GM06990 (cell line): ENCODE data around the gene CDH4.

Source experiments
- DNase-seq: peaks from one replicate; pipeline ENCODE4 v3.0.0-alpha.2; 2011; ENCODE audit not compliant: insufficient read length; ENCODE audit errors: extremely low read depth
- H3K27me3 ChIP-seq: replicated peaks from 2 replicates; pipeline ENCODE4 v1.6.0; 2011; ENCODE audit warnings: low read length; ENCODE audit not compliant: control insufficient read depth, insufficient read depth
- H3K36me3 ChIP-seq: 2 replicates; pipeline ENCODE4 v1.5.1; 2011; ENCODE audit warnings: low read length; ENCODE audit not compliant: control insufficient read depth, insufficient read depth
- H3K4me3 ChIP-seq: replicated peaks from 2 replicates; pipeline ENCODE4 v1.5.1; 2011; ENCODE audit warnings: low read depth, mild to moderate bottlenecking, control low read depth, low read length
- TF ChIP-seq, protein P1 (sequence below): IDR thresholded peaks from 2 replicates; pipeline ENCODE4 v1.5.1; 2011; ENCODE audit warnings: low read length, control low read depth, mild to moderate bottlenecking, inconsistent platforms; ENCODE audit not compliant: insufficient read depth, poor library complexity, severe bottlenecking

CDH4 gene

DNA sequence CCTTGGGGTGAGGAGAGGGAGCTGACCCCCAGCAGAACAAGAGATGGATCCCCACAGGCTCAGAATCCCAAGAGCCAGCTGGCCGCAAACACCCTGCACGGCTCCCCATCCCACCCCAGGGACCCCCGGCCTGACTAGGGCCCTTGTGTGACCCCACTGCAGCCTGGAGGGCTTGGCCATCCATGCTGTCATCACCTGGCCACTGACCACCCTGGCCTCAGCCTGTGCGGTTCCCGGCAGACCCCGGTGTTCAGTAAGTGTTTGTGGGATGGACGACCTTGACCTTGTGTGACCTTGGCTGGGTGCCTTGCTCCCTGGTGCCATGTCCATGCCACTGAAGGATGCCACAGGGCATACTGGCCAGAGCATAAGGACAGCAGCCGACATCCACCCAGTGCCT, 485.3 kb downstream of the CDH4 start:
- no peak for DNase-seq
- TF ChIP-seq, protein P1, sequence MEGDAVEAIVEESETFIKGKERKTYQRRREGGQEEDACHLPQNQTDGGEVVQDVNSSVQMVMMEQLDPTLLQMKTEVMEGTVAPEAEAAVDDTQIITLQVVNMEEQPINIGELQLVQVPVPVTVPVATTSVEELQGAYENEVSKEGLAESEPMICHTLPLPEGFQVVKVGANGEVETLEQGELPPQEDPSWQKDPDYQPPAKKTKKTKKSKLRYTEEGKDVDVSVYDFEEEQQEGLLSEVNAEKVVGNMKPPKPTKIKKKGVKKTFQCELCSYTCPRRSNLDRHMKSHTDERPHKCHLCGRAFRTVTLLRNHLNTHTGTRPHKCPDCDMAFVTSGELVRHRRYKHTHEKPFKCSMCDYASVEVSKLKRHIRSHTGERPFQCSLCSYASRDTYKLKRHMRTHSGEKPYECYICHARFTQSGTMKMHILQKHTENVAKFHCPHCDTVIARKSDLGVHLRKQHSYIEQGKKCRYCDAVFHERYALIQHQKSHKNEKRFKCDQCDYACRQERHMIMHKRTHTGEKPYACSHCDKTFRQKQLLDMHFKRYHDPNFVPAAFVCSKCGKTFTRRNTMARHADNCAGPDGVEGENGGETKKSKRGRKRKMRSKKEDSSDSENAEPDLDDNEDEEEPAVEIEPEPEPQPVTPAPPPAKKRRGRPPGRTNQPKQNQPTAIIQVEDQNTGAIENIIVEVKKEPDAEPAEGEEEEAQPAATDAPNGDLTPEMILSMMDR = no peak
- Histone ChIP-seq H3K4me3 (no peak overlapping the region), H3K36me3 (no peaks in the 10 kb centered on the region), H3K27me3 (no peaks in the 10 kb centered on the region)

DNA sequence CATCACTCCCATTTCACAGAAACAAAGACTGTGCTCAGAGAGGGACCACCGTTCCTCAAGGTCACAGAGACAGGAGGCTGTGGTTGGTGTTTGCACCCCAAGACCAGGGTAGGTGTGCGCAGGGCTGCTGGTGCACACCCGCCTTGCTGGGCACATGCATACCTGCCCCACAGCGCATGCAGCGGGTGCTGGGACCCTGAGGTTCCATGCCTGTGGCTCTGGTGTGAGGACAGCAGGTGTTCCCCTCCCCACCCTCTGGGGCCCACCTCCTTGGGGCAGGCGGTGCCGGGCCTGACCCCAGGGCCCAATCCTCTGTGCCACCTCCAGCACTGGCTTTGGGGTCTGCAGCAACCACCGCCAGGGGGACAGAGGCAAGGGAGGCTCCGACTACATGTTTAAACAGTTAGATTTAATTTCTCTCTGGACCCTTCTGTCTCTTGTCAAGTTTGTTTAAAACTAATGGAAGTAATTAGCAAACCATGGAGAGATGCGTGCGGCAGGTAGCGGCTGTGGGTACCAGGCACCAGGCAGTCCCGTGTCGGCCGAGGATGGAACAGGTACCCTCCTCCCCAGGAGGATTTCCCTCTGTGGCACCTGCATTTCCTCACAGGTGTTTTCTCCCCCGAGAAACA, 485.9 kb downstream of the CDH4 start:
- Histone ChIP-seq H3K27me3 (no peaks in the 10 kb centered on the region), H3K36me3 (no peaks in the 10 kb centered on the region), H3K4me3 (no peak overlapping the region)
- TF ChIP-seq, protein P1 = no peak
- DNase-seq = no peak

DNA sequence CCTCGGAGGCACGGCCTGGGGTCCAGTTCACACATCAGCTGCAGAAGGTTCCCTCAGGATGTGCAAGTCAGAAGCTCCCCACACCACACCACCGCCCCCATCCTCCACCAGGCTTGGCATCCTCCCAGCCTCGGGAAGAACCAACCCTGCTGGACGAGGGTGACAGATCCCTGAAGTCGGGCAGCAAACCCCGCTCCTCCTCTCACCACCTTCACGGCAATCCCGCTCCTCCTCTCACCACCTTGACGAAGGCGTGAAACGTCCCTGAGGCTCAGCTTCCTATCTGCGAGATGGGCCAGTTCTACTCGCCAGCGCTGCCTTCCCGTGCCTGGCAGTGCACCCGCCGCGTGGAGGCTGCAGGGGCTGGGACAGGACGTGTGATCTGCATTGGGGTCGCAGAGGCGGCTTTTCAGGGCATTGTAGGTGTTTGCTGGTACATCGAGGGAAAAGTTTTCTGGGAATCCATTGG, 486.6 kb downstream of the CDH4 start:
- Histone ChIP-seq H3K4me3 (no peak overlapping the region), H3K36me3 (no peaks in the 10 kb centered on the region), H3K27me3 (no peaks in the 10 kb centered on the region)
- TF ChIP-seq, protein P1 = no peak
- DNase-seq = no peak

DNA sequence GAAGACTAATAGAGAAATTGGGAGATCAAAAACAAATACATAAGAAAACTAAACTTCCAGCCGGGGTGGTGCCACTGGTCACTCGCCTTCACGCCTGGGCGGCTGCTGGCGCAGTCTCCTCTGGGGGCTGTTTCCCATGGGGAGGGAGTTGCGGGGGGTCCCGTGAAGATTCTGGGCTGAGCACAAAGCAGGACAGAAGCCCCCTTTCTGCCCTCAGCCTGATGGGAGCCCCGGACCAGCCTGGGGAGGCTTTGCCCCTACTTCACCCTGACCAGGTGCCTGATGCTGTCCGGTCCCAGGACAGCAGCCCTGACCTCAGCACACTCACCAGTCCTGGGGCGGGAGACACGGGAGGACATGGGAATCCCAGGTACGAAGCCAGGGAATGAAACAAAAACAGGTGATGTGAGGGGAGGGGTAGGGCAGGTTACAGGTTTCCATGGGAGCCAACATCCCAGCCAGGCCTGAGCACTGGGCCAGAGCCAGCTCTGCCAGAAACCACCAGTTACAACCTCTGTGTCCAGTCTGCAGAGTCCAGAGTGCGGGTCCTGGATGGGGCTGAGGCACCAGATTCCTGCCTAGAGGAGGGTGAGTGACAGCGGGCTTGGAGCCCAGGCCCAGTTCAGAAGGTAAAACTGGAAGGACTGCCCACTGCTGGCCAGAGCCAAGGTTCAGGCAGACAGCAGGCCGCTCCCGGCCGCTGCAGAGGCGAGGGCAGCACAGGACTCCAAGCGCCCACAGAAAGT, 487.2 kb downstream of the CDH4 start:
- no peak for DNase-seq
- TF ChIP-seq, protein P1 = no peak
- Histone ChIP-seq H3K27me3 (no peaks in the 10 kb centered on the region), H3K36me3 (no peaks in the 10 kb centered on the region), H3K4me3 (no peak overlapping the region)

DNA sequence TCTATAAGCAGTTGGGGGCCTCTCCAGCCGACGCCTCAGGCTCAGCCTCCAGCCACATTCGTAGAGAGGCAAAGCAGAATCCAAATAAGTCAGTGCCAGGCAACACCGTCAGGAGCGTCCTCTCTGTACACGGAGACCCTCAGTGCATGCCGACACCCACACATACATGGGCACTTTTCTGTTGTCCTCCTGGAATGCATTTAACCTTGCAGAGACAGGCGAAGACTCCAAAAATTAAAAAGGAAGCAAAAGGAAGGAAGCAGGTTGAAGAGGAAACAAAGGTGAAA, 487.7 kb downstream of the CDH4 start:
- H3K4me3 ChIP-seq = no peak overlapping the region
- no peak for DNase-seq
- H3K27me3 ChIP-seq = no peaks in the 10 kb centered on the region
- TF ChIP-seq, protein P1 = no peak
- H3K36me3 ChIP-seq = no peaks in the 10 kb centered on the region
